HFF-Myc (cell line): ENCODE results near the gene GOLGA3.

ENCODE experiments used
- DNase-seq: peaks from one replicate; pipeline ENCODE4 v3.0.0-alpha.2; 2011; ENCODE audit warnings: low read depth; ENCODE audit errors: extremely low read depth
- H3K4me3 ChIP-seq: replicated peaks from 2 replicates; pipeline ENCODE4 v1.5.1; 2011; ENCODE audit warnings: low read depth, mild to moderate bottlenecking, control low read depth, low read length
- TF ChIP-seq, protein P1 (sequence below): IDR thresholded peaks from 2 replicates; pipeline ENCODE4 v1.5.1; 2012; ENCODE audit warnings: mild to moderate bottlenecking, low read depth, low read length, control low read depth; ENCODE audit errors: missing control alignments

Gene GOLGA3

DNA sequence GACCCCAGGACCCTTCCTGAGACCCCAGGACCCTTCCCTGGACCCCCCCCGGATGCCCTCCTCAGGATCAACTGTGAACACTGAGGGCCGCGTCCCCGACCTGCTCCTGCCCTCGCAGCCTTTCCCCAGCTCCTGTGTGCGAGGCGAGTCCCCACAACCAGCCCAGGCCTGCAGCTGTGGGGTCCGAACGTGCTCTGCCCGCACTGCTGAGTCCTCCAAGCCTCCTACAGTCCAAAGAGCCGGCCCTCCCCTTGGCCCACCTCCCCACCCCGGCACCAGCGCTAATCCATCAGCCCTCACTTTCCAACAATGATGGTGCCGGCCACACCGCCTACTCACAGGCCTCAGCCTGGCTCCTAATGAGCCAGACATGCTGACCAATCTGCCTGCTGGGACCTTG, 40.8 kb downstream of the GOLGA3 start:
- no peak overlapping the region for H3K4me3 ChIP-seq
- no peak for DNase-seq
- TF ChIP-seq, protein P1, sequence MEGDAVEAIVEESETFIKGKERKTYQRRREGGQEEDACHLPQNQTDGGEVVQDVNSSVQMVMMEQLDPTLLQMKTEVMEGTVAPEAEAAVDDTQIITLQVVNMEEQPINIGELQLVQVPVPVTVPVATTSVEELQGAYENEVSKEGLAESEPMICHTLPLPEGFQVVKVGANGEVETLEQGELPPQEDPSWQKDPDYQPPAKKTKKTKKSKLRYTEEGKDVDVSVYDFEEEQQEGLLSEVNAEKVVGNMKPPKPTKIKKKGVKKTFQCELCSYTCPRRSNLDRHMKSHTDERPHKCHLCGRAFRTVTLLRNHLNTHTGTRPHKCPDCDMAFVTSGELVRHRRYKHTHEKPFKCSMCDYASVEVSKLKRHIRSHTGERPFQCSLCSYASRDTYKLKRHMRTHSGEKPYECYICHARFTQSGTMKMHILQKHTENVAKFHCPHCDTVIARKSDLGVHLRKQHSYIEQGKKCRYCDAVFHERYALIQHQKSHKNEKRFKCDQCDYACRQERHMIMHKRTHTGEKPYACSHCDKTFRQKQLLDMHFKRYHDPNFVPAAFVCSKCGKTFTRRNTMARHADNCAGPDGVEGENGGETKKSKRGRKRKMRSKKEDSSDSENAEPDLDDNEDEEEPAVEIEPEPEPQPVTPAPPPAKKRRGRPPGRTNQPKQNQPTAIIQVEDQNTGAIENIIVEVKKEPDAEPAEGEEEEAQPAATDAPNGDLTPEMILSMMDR: no peak

DNA sequence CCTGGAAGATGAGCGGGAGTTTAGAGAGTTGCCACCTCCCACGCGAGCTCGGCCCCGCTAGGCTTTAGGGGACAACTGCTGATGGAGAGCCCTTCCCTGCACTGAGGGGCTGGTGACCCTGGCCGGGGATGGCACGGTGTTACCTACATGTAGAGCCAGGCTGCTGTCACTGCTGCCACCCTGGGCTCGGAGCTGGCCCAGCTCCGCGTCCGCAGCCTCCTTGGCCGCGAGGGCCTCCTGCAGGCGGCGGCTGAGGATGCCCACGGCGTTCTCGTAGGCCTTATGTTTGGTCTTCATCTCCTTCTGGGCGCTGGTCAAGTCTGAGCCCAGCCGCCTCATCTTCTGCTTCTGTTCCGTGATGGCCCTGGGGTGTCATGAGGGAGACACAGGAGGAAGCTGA, 42.5 kb downstream of the GOLGA3 start:
- TF ChIP-seq, protein P1: no peak
- DNase-seq: no peak
- no peak overlapping the region for H3K4me3 ChIP-seq

DNA sequence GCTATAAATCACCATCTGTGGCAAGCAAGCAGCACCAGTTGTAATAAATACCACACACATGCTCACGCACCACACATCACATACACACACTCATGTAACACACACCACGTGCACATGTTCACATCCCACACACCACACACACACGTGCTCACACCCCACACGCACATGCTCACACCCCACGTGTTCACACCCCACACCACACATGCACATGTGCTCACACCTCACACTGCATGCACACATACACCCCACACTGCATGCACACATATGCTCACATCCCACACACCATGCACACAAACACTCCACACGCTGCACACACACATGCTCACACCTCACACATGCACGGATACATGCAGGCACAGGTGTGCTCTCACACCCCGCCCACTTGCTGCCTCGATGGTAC, 44.1 kb downstream of the GOLGA3 start:
- TF ChIP-seq, protein P1: no peak
- no peak for DNase-seq
- H3K4me3 ChIP-seq: no peak overlapping the region

DNA sequence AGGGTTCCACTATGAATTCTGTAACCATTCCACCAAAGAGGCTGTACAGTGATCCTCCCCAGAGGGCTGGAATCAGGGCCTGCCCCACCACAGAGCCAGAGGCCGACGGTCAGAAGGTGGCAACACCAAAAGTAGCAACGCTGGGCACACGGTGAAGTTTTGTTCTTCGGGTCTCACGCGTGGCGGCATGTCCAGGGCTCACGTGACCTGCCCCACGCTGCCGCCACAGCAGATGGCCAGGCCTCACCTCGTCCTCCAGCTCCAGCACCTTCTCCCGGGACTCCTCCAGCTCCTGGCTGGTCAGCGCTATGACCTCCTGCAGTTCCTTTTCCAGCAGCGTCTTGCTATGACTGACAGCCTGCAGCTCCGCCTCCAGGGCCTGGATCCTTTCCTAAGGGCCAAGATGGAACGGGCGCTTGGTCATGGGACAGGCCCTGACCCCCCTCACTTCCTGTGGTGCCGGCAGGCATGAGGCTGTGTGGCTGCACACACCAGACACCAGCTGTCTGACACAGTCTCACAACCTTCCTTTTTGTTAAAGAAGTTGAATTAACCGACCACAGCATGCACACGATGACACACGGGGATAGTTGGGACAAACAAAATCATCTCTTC, 44.6 kb downstream of the GOLGA3 start:
- TF ChIP-seq, protein P1: no peak
- DNase-seq: no peak

DNA sequence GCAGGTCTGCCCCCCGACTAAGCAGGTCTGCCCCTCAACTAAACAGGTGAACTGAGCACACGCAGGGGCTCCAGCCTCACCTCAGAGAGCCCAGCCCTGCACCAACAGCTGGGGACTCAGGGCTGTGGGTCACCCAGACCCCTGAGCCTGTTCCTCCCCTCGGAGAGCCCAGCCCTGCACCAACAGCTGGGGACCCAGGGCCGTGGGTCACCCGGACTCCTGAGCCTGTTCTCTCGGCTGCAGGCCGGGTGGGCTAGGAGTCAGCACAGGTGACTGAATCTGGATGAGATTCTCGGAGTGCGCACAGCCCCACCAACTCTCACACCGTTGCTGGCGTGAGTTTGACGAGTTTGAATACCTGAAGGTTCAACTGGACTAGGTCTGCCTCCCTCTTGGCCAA, 46.7 kb downstream of the GOLGA3 start:
- no peak for DNase-seq
- H3K4me3 ChIP-seq: no peak overlapping the region
- TF ChIP-seq, protein P1: no peak

More for the DNA sequence above, 44.6 kb downstream of the GOLGA3 start:
- H3K4me3 ChIP-seq: no peak overlapping the region

DNA sequence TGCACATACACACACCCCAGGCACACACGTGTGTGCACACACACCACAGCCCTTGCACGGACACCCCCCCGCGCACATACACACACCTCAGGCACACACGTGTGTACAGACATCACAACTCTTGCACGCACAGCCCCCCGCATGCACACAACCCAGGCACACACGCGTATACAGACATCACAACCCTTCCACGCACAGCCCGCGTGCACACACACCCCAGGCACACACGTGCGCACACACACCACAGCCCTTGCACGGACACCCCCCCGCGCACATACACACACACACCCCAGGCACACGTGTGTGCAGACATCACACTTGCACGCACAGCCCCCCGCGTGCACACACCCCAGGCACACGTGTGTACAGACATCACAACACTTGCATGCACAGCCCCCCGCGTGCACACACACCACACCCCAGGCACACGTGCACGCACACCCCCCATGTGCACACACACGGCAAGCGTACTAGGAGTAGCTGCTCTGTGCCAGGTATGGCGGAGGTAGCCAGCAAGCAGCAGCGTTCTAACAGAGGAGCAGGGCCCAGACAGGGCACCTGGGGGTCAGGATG, 48.8 kb downstream of the GOLGA3 start:
- no peak for DNase-seq
- TF ChIP-seq, protein P1: no peak
- no peak overlapping the region for H3K4me3 ChIP-seq

DNA sequence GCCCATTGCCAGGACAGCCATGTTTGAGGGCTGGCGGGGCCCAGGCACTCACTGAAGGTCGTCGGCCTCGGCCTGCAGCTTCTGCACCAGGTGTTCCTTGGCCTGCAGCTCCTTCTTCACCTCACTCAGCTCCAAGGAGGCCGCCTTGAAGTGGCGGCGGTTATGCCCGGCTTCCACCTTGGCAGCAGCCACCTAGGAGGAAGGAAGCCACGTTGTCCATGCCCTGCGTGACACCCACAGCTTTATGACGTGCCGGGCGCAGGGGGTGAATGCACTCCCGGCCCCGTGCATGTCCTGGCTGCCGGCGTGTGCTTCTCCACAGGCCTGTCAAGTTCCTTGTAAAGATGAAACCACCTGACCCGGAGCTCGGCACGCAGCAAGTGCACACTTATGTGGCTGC, 51.1 kb downstream of the GOLGA3 start:
- H3K4me3 ChIP-seq: no peak overlapping the region
- TF ChIP-seq, protein P1: no peak
- no peak for DNase-seq
